ENCODE measurements around the gene DNAH14. TPM values are rescaled to one million over a fixed set of nuclear protein-coding genes. Genes with fewer than 3 reads are reported as not detected.

Gene DNAH14
- total and polyA plus RNA-seq, 2 of the 4 experiments (the other 2 are of a cell fraction) = 2.7 to 3.6 TPM

DNA sequence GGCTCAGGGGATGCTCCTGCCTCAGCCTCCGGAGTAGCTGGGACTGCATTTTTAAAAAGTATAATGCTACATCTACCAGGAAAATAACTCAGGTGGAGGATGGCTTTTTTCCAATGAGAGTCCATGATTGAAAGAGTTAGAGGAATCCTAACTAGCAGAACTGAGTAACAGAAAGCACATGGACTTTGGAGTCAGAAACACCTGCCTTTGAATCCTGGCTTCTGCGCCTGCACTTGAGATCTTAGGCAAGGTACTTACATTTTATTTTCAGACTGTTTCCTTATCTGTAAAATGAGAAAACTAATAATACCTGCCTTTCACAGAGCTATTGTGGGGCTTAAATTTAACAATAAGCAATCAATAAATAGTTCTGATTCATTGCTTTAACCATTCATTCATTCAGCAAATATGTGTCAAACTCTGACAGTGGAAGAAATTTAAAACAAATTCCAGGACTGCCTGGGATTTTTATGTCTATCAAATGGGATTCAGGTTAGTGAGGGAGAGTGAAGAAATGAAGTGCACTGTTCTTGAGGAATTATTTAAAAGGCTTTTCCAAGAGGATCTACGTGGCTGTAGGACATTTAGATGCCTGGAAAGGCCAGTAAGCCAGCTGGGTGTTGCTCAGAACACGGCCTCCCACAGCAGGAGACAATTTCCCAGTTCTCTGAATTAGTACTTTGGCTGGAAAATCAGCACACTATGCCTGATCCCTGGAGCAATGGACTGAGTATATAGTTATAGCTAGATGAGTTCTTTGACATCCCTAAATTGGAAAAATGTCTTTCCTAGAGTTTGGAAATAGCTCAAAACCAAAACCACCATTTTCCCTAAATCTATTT lies 511.1 kb downstream of the DNAH14 start:
- Histone ChIP-seq H3K18ac (ENCODE audit: low read depth, low read length) (no peak overlapping the region), H2AK5ac (ENCODE audit: low read depth, low read length) (no peak overlapping the region), H3K4me1 (ENCODE audit: control insufficient read depth, insufficient read depth, low read length) (peaks cover 3% of the 10 kb centered on the region; the same call in 1 of the 2 replicates), H3K27me3 (ENCODE audit: control insufficient read depth, insufficient read depth, low read length) (peaks cover 5% of the 10 kb centered on the region; the same call in 1 of the 2 replicates), H3K14ac (replicated peaks; ENCODE audit: low read depth, low read length) (no peak overlapping the region), H3K79me1 (ENCODE audit: low read depth in 1 of 2, low read length in 2 of 2) (no peaks in the 10 kb centered on the region), H3K4ac (ENCODE audit: low read depth, low read length) (no peak overlapping the region), H2AK9ac (replicated peaks; ENCODE audit: low read depth, low read length, poor library complexity) (no peak overlapping the region), H3K23ac (ENCODE audit: low read depth, low read length) (no peak overlapping the region), H2AFZ (replicated peaks; ENCODE audit: low read length, poor library complexity) (no peak overlapping the region), H4K5ac (ENCODE audit: low read depth, low read length) (no peak overlapping the region), H4K20me1 (ENCODE audit: insufficient read depth, low read length) (no peaks in the 10 kb centered on the region), H2BK120ac (ENCODE audit: low read depth, low read length) (no peak overlapping the region), H3K4me2 (ENCODE audit: low read depth, low read length) (no peak overlapping the region), H3K27ac (ENCODE audit: insufficient read depth, low read length) (no peak overlapping the region), H2BK5ac (ENCODE audit: low read depth, low read length, poor library complexity, severe bottlenecking) (no peak overlapping the region), H3K9ac (ENCODE audit: low read depth, low read length) (no peak overlapping the region), H3K36me3 (ENCODE audit: control insufficient read depth, insufficient read depth, low read length) (no peaks in the 10 kb centered on the region), H2BK15ac (ENCODE audit: low read depth, low read length) (no peak overlapping the region), H4K91ac (ENCODE audit: insufficient read depth, low read depth, low read length) (no peak overlapping the region), H3K4me3 (ENCODE audit: insufficient read depth, low read depth, low read length) (no peak overlapping the region), H3K9me3 (ENCODE audit: control insufficient read depth, insufficient read depth, low read length) (no peaks in the 10 kb centered on the region), H3K56ac (ENCODE audit: extremely low read depth, insufficient read depth, low read length) (no peak overlapping the region), H2BK20ac (ENCODE audit: low read depth, low read length) (no peak overlapping the region), H4K8ac (ENCODE audit: low read depth in 2 of 2, low read length in 2 of 2) (no peak overlapping the region), H3K9me1 (ENCODE audit: insufficient read depth, low read length) (no peaks in the 10 kb centered on the region)
- no CpG with 5 or more reads among the region's 4 CpGs for WGBS, 2 experiments (ENCODE audit: extremely low coverage in 2 of 2, insufficient read length in 1 of 2)
- no peak for ATAC-seq (ENCODE audit: low read depth)
- TF ChIP-seq BHLHE40 (IDR thresholded peaks at IDR 0.05; ENCODE audit: low read depth, low read length) (no peak), RFX5 (IDR thresholded peaks at IDR 0.05; ENCODE audit: low read depth, low read length) (no peak), POLR2A (IDR thresholded peaks at IDR 0.05; ENCODE audit: low read depth, low read length) (no peak), USF2 (IDR thresholded peaks at IDR 0.05; ENCODE audit: low read depth, low read length) (no peak), MAZ (IDR thresholded peaks at IDR 0.05; ENCODE audit: borderline replicate concordance, low read depth, low read length) (no peak), SMC3 (IDR thresholded peaks at IDR 0.05; ENCODE audit: low read depth, low read length) (no peak), CHD1 (IDR thresholded peaks at IDR 0.05; ENCODE audit: low read depth, low read length) (no peak), ELK1 (IDR thresholded peaks at IDR 0.05; ENCODE audit: borderline replicate concordance, low read depth, low read length) (no peak), RCOR1 (IDR thresholded peaks at IDR 0.05; ENCODE audit: insufficient replicate concordance, low read length) (no peak), MXI1 (IDR thresholded peaks at IDR 0.05; ENCODE audit: borderline replicate concordance, low read depth, low read length) (no peak), CEBPB (IDR thresholded peaks at IDR 0.05; ENCODE audit: low read depth, low read length) (no peak), FOS (IDR thresholded peaks at IDR 0.05; ENCODE audit: low read depth, low read length) (no peak)
- TF ChIP-seq, protein P1, sequence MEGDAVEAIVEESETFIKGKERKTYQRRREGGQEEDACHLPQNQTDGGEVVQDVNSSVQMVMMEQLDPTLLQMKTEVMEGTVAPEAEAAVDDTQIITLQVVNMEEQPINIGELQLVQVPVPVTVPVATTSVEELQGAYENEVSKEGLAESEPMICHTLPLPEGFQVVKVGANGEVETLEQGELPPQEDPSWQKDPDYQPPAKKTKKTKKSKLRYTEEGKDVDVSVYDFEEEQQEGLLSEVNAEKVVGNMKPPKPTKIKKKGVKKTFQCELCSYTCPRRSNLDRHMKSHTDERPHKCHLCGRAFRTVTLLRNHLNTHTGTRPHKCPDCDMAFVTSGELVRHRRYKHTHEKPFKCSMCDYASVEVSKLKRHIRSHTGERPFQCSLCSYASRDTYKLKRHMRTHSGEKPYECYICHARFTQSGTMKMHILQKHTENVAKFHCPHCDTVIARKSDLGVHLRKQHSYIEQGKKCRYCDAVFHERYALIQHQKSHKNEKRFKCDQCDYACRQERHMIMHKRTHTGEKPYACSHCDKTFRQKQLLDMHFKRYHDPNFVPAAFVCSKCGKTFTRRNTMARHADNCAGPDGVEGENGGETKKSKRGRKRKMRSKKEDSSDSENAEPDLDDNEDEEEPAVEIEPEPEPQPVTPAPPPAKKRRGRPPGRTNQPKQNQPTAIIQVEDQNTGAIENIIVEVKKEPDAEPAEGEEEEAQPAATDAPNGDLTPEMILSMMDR (conservative IDR thresholded peaks at IDR 0.05; ENCODE audit: low read depth, low read length) = no peak
- DNase-seq = no peak
- ChIA-PET POLR2A (ENCODE audit: unreplicated experiment) (no interaction called here), CTCF (interaction anchor here (0.5 to 1.7 kb wide), 3 partner anchors 18 to 122 kb away, joined by 3 to 8 read pairs (median 5); no protein-coding TSS in a partner anchor)
- no TSS peak for BruUV-seq (replicated peaks)
- in situ Hi-C loops (cut with MboI; ENCODE audit: low sequenced_read_pairs) (no loop called here), intact Hi-C loops (cut with micrococcal nuclease) (no loop called here), dilution Hi-C loops (cut with HindIII; ENCODE audit: low sequenced_read_pairs, unreplicated experiment) (no loop called here)

Measured in IMR-90 (cell line).